Activated CD4-positive, CD25-positive, alpha-beta regulatory T cell treated with anti-CD3 and anti-CD28 coated beads, Interleukin-2, amount 50 U/mL, for 24 hours (primary cell): Measurements from ENCODE around the gene MYOZ2.

Experiments
- ATAC-seq, 2 donors: fragments of 150-1000 bp; cut with Tn5 transposase; one replicate each; pipeline ENCODE4 v1.10.0; 2021; ENCODE audit warnings: mild to moderate bottlenecking in 1 of 2, moderate library complexity in 1 of 2

The MYOZ2 gene

DNA sequence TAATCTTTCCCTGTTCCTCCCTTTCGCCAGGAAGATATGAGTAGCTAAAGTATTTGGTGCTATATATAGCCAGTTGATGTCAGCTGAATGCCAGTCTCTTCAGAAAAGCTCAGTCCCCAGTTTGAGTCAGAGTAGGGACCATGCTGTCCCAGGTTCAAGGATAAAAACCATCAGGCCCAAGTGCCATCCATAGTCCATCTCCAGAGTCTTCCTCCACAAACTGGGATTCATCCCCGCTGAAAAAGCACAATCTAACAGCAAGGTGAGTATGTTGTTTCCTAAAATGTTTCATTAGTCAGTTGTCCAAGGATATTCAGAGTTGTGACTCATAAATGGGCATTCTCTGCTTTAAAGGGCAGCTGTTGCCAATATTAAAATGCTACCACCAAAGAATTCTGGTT is at the start of gene MYOZ2:
TSS of gene MYOZ2 (plus strand) at position 112 of the 401 bp plus-strand sequence. CDS start 694 bp downstream, outside the sequence.
- ATAC-seq, result no peak

GRCh38 chr4:119087121-119087520 is 48.5 kb upstream of the MYOZ2 start:
- ATAC-seq, result no peak

DNA sequence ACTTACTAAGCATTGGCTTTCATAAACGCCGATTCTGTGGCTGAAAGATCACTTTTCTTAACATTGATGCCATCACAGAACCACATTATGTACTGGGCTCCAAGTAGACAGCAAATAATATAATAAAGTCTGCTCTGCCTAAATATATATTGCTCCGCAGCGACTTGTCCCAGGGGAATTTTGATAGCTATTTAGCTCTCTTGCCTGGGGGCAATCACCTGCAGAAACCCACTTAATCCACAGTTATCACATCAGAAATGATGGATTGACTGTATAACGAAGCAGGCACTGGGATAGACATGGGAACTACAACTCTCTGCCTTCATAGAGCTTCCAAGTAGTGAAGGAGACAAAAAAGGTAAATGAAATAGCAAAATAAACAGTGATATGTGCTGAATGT is 48.0 kb upstream of the MYOZ2 start:
- no peak for ATAC-seq

- no peak for ATAC-seq
Measured at GRCh38 chr4:119093042-119093827, 42.4 kb upstream of the MYOZ2 start.

GRCh38 chr4:119097282-119097900 is 38.2 kb upstream of the MYOZ2 start:
- ATAC-seq, result no peak

DNA sequence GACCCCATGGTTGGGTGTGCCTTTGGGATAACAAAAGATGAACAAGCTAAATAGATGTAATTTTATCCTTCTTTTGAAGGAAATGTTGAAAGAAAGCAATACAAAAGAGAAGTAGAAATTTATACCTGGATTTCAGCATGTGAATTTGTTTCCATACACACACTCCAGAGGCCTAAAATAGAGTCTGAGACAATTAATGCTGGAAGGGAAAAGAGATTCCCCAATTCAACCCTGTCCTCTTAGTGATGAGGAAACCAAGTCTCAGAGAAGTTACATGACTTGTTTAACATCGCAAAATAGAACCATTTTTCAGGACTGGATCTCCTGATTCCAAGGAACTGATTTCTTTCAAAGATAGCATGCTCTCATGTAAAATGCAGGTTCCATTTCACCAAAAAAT is 37.3 kb upstream of the MYOZ2 start:
- no peak for ATAC-seq

DNA sequence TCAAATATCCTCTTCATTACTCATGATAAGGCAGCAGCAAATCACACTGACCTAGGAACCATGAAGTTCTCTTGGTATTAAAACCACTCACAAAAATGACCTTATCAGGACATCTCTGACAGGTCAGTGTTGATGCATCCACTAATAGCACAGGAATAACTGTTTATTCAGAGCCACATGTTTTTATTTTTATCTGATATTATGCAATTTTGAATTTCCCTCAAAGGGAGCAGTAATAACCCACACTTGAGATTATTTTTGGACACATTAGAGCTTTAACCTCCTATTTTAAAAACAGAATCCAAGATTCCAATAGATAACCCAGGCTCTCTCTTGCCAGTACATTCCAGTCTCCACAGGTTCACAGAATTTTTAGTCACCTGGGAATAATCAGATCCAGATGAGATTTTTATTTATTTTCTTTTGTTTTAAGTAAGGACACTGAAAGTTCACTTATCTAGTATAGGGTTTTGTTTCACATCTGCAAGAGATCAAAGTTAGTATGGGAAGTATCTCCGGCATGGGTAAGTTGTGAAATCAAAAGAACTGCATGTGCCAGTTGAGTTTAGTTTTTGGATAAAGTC is 36.3 kb upstream of the MYOZ2 start:
- no peak for ATAC-seq

GRCh38 chr4:119100655-119101054 is 35.0 kb upstream of the MYOZ2 start:
- no peak for ATAC-seq

DNA sequence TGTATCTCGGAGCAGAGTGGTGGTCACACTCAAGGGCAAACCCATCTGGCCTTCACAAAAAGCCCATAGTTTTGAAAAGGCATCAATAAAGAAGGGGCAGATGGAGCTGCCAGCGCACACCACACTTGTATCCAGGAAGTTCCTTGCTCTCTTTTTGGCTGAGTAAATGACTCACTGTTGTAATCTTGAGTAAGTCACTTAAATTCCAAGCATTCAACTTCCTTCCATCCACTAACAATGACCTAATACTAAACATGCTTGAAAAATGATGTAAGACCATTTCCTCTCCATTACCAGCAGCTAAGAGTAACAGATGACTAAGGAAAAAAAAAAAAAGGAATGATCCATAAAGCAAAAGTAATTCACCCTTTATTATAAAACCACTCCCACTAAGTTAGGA is 32.4 kb upstream of the MYOZ2 start:
- no peak for ATAC-seq

- no peak for ATAC-seq
Measured at GRCh38 chr4:119104644-119105273, 30.9 kb upstream of the MYOZ2 start.

DNA sequence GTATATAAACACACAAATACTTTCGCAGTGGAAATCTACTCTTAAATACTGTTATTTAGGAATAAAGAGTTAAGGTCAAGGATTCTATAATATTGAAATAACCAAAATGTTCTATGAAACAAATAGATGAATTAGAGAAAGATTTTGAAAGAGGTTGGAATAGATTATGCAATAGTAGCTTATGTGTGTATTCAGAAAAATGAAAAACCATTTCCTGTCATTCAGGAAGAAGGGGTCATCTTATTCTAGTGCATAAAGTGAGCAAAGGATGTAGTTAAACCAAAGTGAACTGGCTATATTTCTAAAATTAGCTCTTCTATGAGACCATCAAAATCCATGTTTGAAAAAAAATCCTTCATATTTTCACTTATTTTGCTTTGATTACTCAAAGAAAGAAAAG is 30.0 kb upstream of the MYOZ2 start:
- no peak for ATAC-seq

DNA sequence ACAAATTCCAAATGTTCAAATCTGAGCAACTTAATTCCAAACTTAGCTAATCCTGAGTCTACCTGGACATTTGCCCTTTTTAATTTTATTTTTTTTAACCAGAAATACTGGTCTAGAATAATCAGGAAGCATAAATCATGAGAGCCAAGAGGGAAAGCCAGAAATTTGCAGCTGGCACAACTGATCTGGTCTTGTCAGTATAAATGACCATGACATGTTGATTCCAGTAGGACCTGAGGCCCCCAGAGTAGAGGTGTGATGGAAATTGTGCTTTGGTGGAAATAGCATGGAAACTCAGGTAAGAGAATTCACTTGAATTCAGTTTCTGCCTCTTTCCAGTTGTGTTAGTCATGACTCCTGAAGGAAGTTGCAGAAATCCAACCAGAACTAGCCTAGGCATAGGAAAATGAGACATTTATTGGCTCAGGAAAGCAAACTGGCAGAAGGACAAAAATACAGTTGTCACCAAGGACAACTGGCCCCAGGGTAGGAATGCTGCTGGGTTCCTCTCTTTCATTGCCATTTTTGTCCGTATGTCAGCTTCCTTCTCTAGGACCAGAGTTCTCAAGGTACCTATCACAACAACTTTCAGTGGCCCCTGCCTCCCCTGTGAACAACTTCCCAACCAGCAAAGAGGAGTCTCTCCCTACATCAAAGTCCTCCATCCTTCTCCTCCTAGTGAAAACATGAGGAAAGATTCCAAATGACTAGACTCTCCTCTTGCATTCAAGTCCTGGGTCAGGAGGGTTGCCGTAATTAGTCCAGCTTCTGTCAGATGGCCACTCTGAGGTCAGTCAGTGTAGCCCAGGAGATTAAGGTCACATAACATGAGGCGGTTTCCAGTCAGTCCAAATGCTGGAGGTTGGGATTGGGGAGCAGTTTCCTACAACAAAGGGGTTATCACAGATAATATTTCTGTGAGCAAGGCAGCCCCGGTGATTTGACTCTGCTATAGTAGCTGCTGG is 29.3 kb upstream of the MYOZ2 start:
- no peak for ATAC-seq

- ATAC-seq, result no peak
Measured at GRCh38 chr4:119110121-119110520, 25.5 kb upstream of the MYOZ2 start.

DNA sequence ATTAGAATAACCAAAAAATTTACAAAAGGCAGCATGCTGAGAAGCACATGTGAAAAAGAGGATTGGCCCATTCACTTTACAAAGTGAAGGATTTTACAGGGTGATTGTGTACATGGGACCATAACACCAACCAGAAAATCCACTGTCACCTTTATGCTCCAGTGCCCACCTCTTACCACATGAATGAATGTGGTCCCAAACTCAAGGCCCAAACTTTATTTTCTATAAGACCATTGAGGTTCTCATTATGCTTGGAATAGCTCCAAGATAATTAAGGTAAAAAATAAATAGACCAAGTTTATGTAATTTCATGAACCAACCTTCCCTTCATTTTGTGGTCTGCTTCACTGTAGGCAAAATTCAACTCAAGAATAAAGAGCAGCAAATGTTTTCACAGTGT is 24.3 kb upstream of the MYOZ2 start:
- no peak for ATAC-seq

- ATAC-seq, result no peak
Measured at GRCh38 chr4:119113033-119113655, 22.5 kb upstream of the MYOZ2 start.

DNA sequence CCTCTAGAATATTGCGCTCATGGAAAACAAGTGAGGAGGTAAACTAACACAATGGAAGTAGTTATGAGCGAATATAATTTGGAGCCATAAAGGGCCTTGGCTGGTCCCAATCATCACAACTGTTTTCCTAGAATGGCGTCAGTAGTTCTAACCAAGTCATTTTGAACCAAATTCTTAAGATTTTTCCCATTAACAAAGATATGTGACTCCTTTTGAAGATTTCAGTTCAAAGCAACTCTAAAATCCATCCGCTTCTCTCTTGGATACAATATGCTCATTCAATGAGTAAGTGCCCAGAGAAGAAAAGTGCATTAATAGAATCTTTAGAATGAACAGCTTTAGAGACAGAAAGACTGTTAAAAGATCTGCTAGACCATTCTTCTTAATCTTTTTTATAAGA is 19.6 kb upstream of the MYOZ2 start:
- ATAC-seq, result no peak

DNA sequence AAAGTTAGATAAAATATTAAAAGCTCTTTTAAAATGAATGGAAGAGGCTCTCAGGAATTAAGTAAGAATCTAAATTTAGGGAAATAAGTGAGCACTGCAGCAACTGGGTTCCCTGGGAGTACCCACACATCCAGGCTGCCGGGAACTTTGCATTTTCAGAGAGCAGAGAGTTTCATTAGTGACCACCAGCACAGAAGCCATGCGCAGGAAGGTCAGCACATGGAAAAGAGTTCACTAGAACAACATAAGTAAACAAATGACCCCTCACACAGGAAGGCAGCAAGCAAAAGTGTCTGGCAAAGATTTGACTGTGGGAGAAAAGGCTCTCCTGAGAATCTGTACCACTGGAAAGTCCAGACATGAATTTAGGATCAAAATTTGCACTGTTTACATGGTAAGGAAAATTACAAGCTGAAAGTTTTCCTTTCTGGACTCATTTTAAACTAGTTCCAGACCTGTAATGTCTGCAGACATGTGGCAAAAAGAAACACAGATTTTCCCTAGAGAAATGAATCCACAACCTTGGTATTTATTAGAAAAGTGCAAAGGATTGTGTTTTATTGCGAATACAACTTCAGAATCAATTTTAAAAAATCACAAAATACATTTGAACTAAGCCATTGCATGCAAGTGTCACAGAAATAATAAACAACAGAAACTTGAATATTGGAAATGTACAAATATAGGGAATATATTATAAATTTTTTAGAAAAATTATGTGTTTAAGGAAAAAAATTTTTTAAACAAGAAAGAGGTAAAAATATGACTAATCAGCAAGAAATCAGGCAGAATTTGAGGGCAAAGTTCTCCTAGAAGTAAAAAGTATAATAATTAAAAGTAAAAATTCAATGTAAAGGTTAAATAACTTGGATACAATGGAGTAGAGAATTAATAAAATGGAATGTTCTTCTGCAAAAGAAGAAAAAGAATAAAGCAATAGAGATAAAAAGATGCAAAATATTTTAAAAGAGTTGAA is 18.4 kb upstream of the MYOZ2 start:
- no peak for ATAC-seq

DNA sequence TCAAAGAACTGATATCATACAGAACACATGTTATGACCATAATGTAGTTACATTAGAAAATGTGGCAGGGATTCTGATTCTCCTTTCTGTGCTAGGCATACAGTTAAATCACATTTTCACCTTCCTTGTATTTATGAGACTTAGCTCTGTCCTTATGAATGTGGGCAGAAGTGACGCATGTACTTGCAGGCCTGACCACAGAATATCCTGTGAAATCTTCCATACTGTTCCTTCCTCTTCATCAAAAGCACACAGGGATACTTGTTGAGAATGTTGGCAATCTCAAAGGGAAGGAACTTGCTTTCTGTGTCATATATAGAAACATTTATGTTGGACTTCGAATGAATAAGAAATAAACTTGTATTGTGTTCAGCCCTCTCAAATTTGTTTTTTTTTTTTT is 17.2 kb upstream of the MYOZ2 start:
- no peak for ATAC-seq

DNA sequence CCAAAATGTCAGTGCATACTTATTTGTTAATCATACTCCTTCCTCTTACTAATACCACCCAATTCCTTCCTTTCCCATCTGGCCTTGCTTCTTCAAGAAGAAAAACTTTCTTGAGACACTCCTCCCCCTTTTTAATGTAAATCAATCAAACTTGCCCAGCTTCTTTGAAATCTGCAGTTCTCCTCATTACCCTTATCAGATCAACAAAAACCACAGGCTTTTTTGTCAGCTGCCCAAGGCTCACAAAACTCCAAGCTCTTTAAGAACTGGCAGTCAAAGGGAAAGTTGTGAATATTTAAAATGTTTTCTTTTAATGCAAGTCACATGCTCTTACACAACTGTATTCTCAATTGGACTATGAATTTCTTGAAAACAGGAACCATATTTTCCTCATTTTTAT is 11.3 kb upstream of the MYOZ2 start:
- ATAC-seq, result no peak

GRCh38 chr4:119125931-119126330 is 9.7 kb upstream of the MYOZ2 start:
- no peak for ATAC-seq

GRCh38 chr4:119128148-119128547 is 7.5 kb upstream of the MYOZ2 start:
- no peak for ATAC-seq
